A172 (cell line): Measurements from ENCODE around the gene MTREX. TPM values are rescaled to one million over a fixed set of nuclear protein-coding genes. Genes with fewer than 3 reads are reported as not detected.

Experiments used
- DNase-seq: peaks from one replicate; pipeline ENCODE4 v3.0.0-alpha.2; 2015; ENCODE audit warnings: low spot score
- total RNA-seq: library from RNA; depleted of rRNA; stranded (reverse); fragments of >200 nt; shearing (Covaris generic); gene quantifications from 2 replicates; pipeline ENCODE4 v1.2.3, GENCODE V29; 2014; rRNA removed

Gene MTREX
- total RNA-seq, 1 experiment from 2014 or later: 119 TPM

GRCh38 chr5:55472642-55473041 is 164.9 kb downstream of the MTREX start:
- DNase-seq: no peak

Other genes starting within 250 kb of the MTREX start
- gene GZMA, start 205.3 kb upstream of the MTREX start, total RNA-seq: not detected in 2 replicates
- 112 and 132 TPM in 2 replicates for gene GPX8, start 147.8 kb upstream of the MTREX start, total RNA-seq
- 0.07 TPM in 1 of 2 replicates, not detected in the other for gene CDC20B, start 134.8 kb upstream of the MTREX start, total RNA-seq
- gene MCIDAS, start 80.7 kb upstream of the MTREX start, total RNA-seq: 0.48 and 1.3 TPM in 2 replicates
- 4.1 and 4.9 TPM in 2 replicates for gene CCNO, start 74.4 kb upstream of the MTREX start, total RNA-seq
- 47.8 and 61.9 TPM in 2 replicates for gene DHX29, start 295 bp upstream of the MTREX start, total RNA-seq
- 35.8 and 40.3 TPM in 2 replicates for gene PLPP1, start 227.0 kb downstream of the MTREX start, total RNA-seq